K562 (cell line): ENCODE data around the gene LAMA2. TPM values are rescaled to one million over a fixed set of nuclear protein-coding genes. Genes with fewer than 3 reads are reported as not detected.

Experiments
- ATAC-seq: fragments of 200-7000 bp; cut with Tn5 transposase; 3 replicates; pipeline ENCODE4 v1.9.1; 2020; ENCODE audit warnings: moderate library complexity
- BruUV-seq: library from RNA; stranded (reverse); fragments of 400-500 nt; replicated peaks from 2 replicates; lab custom pipeline; 2021; lab: Mats Ljungman, UMichigan
- CTCF ChIA-PET: fragments of 300-600 bp; formaldehyde crosslinking; extraction: SDS; loops from one replicate; lab custom pipeline; 2021; ENCODE audit warnings: low intra/inter-chr PET ratio; lab: Yijun Ruan, JAX
- POLR2A ChIA-PET: fragments of 300-600, 350-650 bp; sonication (Branson Sonifier 250); formaldehyde crosslinking; extraction: SDS; loops from one replicate; lab custom pipeline; 2021; ENCODE audit warnings: antibody characterized with exemption, inconsistent platforms; lab: Yijun Ruan, JAX
- DNase-seq, 4 experiments: peaks; one replicate each; pipeline versions ENCODE4 v3.0.0 to v3.0.0-alpha.2; 2011 to 2018; ENCODE audit warnings: low spot score in 3 of 4, mixed read lengths in 3 of 4; ENCODE audit errors: extremely low read depth in 1 of 4
- FAIRE-seq: peaks from 2 replicates; lab custom pipeline; 2011; peaks lifted over from hg19 to GRCh38; lab: Jason Lieb, UNC
- H2AFZ ChIP-seq: 2 replicates; pipeline ENCODE4 v1.6.0; 2011; ENCODE audit warnings: low read depth, low read length, control low read depth, inconsistent platforms
- H3K27ac ChIP-seq: fragments of 200-600 bp; 3 replicates; pipeline ENCODE4 v1.8.0; 2011; ENCODE audit warnings: low read depth, mild to moderate bottlenecking, control low read depth, inconsistent platforms, low read length, moderate library complexity, mixed read lengths; ENCODE audit errors: extremely low read depth
- H3K27me3 ChIP-seq, 2 experiments: fragments of 300-600 bp in 1 of 2; 2 replicates in 1 of 2; 3 replicates in 1 of 2; pipeline versions ENCODE4 v1.6.0 to v1.8.0; 2011; ENCODE audit warnings: inconsistent platforms in 2 of 2, low read length in 2 of 2, mild to moderate bottlenecking in 1 of 2, mixed read lengths in 1 of 2, moderate library complexity in 1 of 2; ENCODE audit not compliant: control insufficient read depth in 2 of 2, insufficient read depth in 2 of 2
- H3K36me3 ChIP-seq: fragments of 300-600 bp; 3 replicates; pipeline ENCODE4 v1.8.0; 2011; ENCODE audit warnings: mild to moderate bottlenecking, low read length, inconsistent platforms; ENCODE audit not compliant: control insufficient read depth, insufficient read depth
- H3K4me1 ChIP-seq, 2 experiments: fragments of 200-600 bp in 1 of 2; replicated peaks in 1 of 2; 2 replicates in 1 of 2; 3 replicates in 1 of 2; pipeline versions ENCODE4 v1.5.1 to v1.8.0; 2011; ENCODE audit warnings: inconsistent platforms in 2 of 2, low read length in 2 of 2, mild to moderate bottlenecking in 1 of 2, mixed read lengths in 1 of 2, moderate library complexity in 1 of 2; ENCODE audit not compliant: control insufficient read depth in 2 of 2, insufficient read depth in 2 of 2
- H3K4me2 ChIP-seq: 2 replicates; pipeline ENCODE4 v1.6.1; 2011; ENCODE audit warnings: low read length, control low read depth, inconsistent platforms, mixed read lengths; ENCODE audit not compliant: insufficient read depth
- H3K4me3 ChIP-seq: fragments of 200-600 bp; sonication (generic), shearing (Covaris generic); 2 replicates; pipeline ENCODE4 v1.5.1; 2016; ENCODE audit warnings: control low read depth, inconsistent platforms
- H3K79me2 ChIP-seq: fragments of 200-600 bp; 3 replicates; pipeline ENCODE4 v1.8.0; 2011; ENCODE audit warnings: low read length, inconsistent platforms; ENCODE audit not compliant: control insufficient read depth, insufficient read depth
- H3K9ac ChIP-seq, 2 experiments: 2 replicates each; pipeline versions ENCODE4 v1.6.0 to v1.6.1; 2011; ENCODE audit warnings: low read depth in 2 of 2, low read length in 2 of 2, control low read depth in 1 of 2, inconsistent platforms in 1 of 2, mild to moderate bottlenecking in 1 of 2, mixed read lengths in 1 of 2; ENCODE audit not compliant: insufficient read depth in 1 of 2
- H3K9me1 ChIP-seq: one replicate; pipeline ENCODE4 v1.6.0; 2011; ENCODE audit warnings: inconsistent platforms, mild to moderate bottlenecking, low read length, moderate library complexity; ENCODE audit not compliant: control insufficient read depth, insufficient read depth
- H3K9me3 ChIP-seq: replicated peaks from 2 replicates; pipeline ENCODE4 v1.5.1; 2011; ENCODE audit warnings: low read depth, low read length, inconsistent platforms; ENCODE audit not compliant: control insufficient read depth, insufficient read depth
- H4K20me1 ChIP-seq: replicated peaks from 2 replicates; pipeline ENCODE4 v1.6.1; 2011; ENCODE audit warnings: low read length, inconsistent platforms, mixed read lengths; ENCODE audit not compliant: control insufficient read depth, insufficient read depth
- BCOR ChIP-seq: fragments of 450-650 bp; IDR thresholded peaks from 2 replicates; pipeline ENCODE4 v1.6.1; 2016
- CC2D1A ChIP-seq: fragments of 450-650 bp; IDR thresholded peaks from 2 replicates; pipeline ENCODE4 v1.6.1; 2017; ENCODE audit warnings: mild to moderate bottlenecking
- E2F1 ChIP-seq: sonication (generic); formaldehyde crosslinking; IDR thresholded peaks from 2 replicates; pipeline ENCODE4 v1.8.1; 2023; ENCODE audit warnings: mild to moderate bottlenecking, missing genetic modification reagents, moderate library complexity
- ELF2 ChIP-seq: fragments of 250-450 bp; sonication (Bioruptor Pico); IDR thresholded peaks from 2 replicates; pipeline ENCODE4 v1.5.0; 2021; ENCODE audit warnings: mild to moderate bottlenecking
- FOXP1 ChIP-seq: sonication (generic); formaldehyde crosslinking; IDR thresholded peaks from 2 replicates; pipeline ENCODE4 v1.8.0; 2022; ENCODE audit warnings: mild to moderate bottlenecking, missing genetic modification reagents
- HNRNPH1 ChIP-seq: fragments of 200-400 bp; formaldehyde crosslinking; optimal IDR thresholded peaks from 2 replicates; pipeline ENCODE3; 2017; ENCODE audit warnings: low read depth, mild to moderate bottlenecking, low read length, moderate library complexity
- IRF1 ChIP-seq: sonication (generic); formaldehyde crosslinking; IDR thresholded peaks from 2 replicates; pipeline ENCODE4 v1.8.0; 2022; ENCODE audit warnings: missing genetic modification reagents, mild to moderate bottlenecking, borderline replicate concordance
- KDM5B ChIP-seq: fragments of 200-600 bp; sonication (generic); IDR thresholded peaks from 2 replicates; pipeline ENCODE4 v1.6.1; 2012; ENCODE audit warnings: low read depth, mild to moderate bottlenecking, moderate library complexity, low read length, control low read depth, inconsistent platforms; ENCODE audit not compliant: insufficient replicate concordance
- MLLT1 ChIP-seq, 2 experiments: fragments of 450-650 bp; IDR thresholded peaks; 2 replicates each; pipeline ENCODE4 v1.6.1; 2016
- RFX7 ChIP-seq: fragments of 250-450 bp; sonication (Bioruptor Pico); IDR thresholded peaks from 2 replicates; pipeline ENCODE4 v1.5.1; 2021; ENCODE audit warnings: mild to moderate bottlenecking
- SMAD4 ChIP-seq: fragments of 250-450 bp; sonication (Bioruptor Pico); conservative IDR thresholded peaks from 2 replicates; pipeline ENCODE4 v1.8.0; 2021; ENCODE audit warnings: inconsistent platforms, mild to moderate bottlenecking, moderate library complexity
- TGIF2 ChIP-seq: sonication (generic); formaldehyde crosslinking; IDR thresholded peaks from 2 replicates; pipeline ENCODE4 v1.8.1; 2022; ENCODE audit warnings: mild to moderate bottlenecking, missing genetic modification reagents, moderate library complexity
- TRIM24 ChIP-seq, 2 experiments: fragments of 450-650 bp; IDR thresholded peaks; 2 replicates each; pipeline ENCODE4 v1.6.1; 2016
- XRCC5 ChIP-seq: fragments of 200-400 bp; formaldehyde crosslinking; IDR thresholded peaks from 2 replicates; pipeline ENCODE4 v1.6.1; 2017; ENCODE audit warnings: low read depth, mild to moderate bottlenecking, low read length
- ZBTB8A ChIP-seq: fragments of 450-650 bp; IDR thresholded peaks from 2 replicates; pipeline ENCODE4 v1.6.1; 2018; ENCODE audit warnings: mild to moderate bottlenecking, moderate library complexity; ENCODE audit not compliant: partially characterized antibody
- ZNF121 ChIP-seq: sonication (generic); formaldehyde crosslinking; conservative IDR thresholded peaks from 2 replicates; pipeline ENCODE4 v1.8.0; 2022; ENCODE audit warnings: missing genetic modification reagents
- WGBS: fragments of 100-300 bp; shearing (Covaris generic); methylation state at CpG from one replicate; pipeline ENCODE4 v1.1.6; 2016; ENCODE audit warnings: low coverage, mixed read lengths; ENCODE audit not compliant: insufficient coverage; ENCODE audit errors: missing lambda C conversion rate; 5-methylcytosine and 5-hydroxymethylcytosine counted together
- in situ Hi-C: fragments of 300-500 bp; cut with MboI; formaldehyde crosslinking; loops from 4 replicates; pipeline ENCODE4 v1.15.0; 2018; ENCODE audit warnings: inconsistent platforms, mixed read lengths
- intact Hi-C: fragments of 100-400 bp; cut with micrococcal nuclease; formaldehyde crosslinking; loops from 2 replicates; pipeline ENCODE4 v1.14.2; 2022
- polyA plus RNA-seq, 8 experiments: library from polyadenylated mRNA; depleted of rRNA in 4 of 8; stranded (reverse) in 5 of 8; unstranded in 3 of 8; fragments of >200 nt; fragmentation: Nextera tagmentation in 2 of 8; fragmentation: Illumina TruSeq in 1 of 8; extraction: Ambion mirVana in 2 of 8; extraction: Trizol in 1 of 8; gene quantifications; 2 replicates each; pipeline versions ENCODE4 v1.2.1 to v1.2.3, GENCODE V29; 2011 to 2014; ENCODE audit warnings: inconsistent platforms in 1 of 8, missing spikeins in 1 of 8
- total RNA-seq, 7 experiments: library from RNA; depleted of rRNA in 6 of 7; stranded (reverse); fragments of >200 nt in 6 of 7; fragmentation: Illumina TruSeq in 2 of 7; extraction: Trizol in 2 of 7; gene quantifications; 2 replicates each; pipeline versions ENCODE4 v1.2.1 to v1.2.3, GENCODE V29; 2011 to 2021; ENCODE audit warnings: low replicate concordance in 1 of 7
- TF ChIP-seq, protein P1 (sequence below): fragments of 450-650 bp; formaldehyde crosslinking; IDR thresholded peaks from 2 replicates; pipeline ENCODE4 v1.4.0; 2022; ENCODE audit warnings: mild to moderate bottlenecking, moderate library complexity
- TF ChIP-seq, protein P2 (sequence below): fragments of 450-650 bp; formaldehyde crosslinking; IDR thresholded peaks from 2 replicates; pipeline ENCODE4 v1.4.0; 2022; ENCODE audit warnings: missing genetic modification characterization

The LAMA2 gene
- total and polyA plus RNA-seq, 9 of the 15 experiments (the other 6 are each of a cell fraction or from before 2014, with no cell fraction given) = 0.04 to 1.5 (median 0.36) TPM

DNA sequence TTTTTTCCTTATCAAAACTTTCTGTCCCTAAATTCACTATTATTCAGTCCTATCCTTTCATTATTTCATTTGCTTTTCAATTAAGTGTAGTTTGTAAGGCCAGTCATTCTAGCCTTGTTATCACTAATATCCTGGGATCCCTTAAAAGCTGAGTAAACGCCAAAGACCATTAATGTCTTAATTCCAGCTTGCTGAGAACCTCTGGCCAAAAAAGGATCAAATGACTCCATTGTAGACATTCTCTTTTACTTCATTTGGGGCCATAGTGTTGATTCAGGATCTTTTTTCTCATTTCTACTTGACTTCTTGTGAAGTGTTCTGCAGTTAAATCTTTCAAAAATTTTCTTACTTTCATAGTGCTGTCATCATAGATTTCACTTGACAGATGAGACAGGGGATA lies 379.7 kb downstream of the LAMA2 start (continued):
- TF ChIP-seq MLLT1 (IDR thresholded peaks at IDR 0.05) (no peak), BCOR (no peak), FOXP1 (no peak), TRIM24 (IDR thresholded peaks at IDR 0.05) (no peak), ZNF121 (CRISPR knock-in tag) (no peak), IRF1 (CRISPR knock-in tag) (no peak)

GRCh38 chr6:129263176-129263575 lies 380.2 kb downstream of the LAMA2 start:
- Histone ChIP-seq H3K36me3 (no peaks in the 10 kb centered on the region), H3K4me3 (no peak overlapping the region), H3K27ac (no peak overlapping the region), H4K20me1 (no peaks in the 10 kb centered on the region), H3K27me3 (no peaks in the 10 kb centered on the region), H3K9me3 (no peaks in the 10 kb centered on the region), H2AFZ (no peak overlapping the region), H3K9ac (no peak overlapping the region), H3K79me2 (no peaks in the 10 kb centered on the region), H3K4me2 (no peak overlapping the region), H3K9me1 (no peaks in the 10 kb centered on the region), H3K4me1 (no peaks in the 10 kb centered on the region)
- BruUV-seq = no TSS peak
- WGBS = 0% methylated on average over 8 of the region's 8 CpGs
- no peak for FAIRE-seq
- in situ Hi-C loops = no loop called here
- no peak for DNase-seq
- ATAC-seq = no peak
- intact Hi-C loops = no loop called here
- ChIA-PET CTCF (no interaction called here), POLR2A (no interaction called here)
- no peak for TF ChIP-seq ZBTB8A
- TF ChIP-seq SMAD4 (CRISPR knock-in tag) = no peak
- TF ChIP-seq RFX7 (CRISPR knock-in tag) = no peak
- TF ChIP-seq CC2D1A = no peak
- TF ChIP-seq TGIF2 (CRISPR knock-in tag) = no peak
- no peak for TF ChIP-seq XRCC5
- no peak for TF ChIP-seq ELF2 (CRISPR knock-in tag)
- TF ChIP-seq, protein P1, sequence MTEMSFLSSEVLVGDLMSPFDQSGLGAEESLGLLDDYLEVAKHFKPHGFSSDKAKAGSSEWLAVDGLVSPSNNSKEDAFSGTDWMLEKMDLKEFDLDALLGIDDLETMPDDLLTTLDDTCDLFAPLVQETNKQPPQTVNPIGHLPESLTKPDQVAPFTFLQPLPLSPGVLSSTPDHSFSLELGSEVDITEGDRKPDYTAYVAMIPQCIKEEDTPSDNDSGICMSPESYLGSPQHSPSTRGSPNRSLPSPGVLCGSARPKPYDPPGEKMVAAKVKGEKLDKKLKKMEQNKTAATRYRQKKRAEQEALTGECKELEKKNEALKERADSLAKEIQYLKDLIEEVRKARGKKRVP (CRISPR knock-in tag) = no peak
- TF ChIP-seq HNRNPH1 = no peak
- no peak for TF ChIP-seq KDM5B
- no peak for TF ChIP-seq E2F1 (CRISPR knock-in tag)
- TF ChIP-seq, protein P2, sequence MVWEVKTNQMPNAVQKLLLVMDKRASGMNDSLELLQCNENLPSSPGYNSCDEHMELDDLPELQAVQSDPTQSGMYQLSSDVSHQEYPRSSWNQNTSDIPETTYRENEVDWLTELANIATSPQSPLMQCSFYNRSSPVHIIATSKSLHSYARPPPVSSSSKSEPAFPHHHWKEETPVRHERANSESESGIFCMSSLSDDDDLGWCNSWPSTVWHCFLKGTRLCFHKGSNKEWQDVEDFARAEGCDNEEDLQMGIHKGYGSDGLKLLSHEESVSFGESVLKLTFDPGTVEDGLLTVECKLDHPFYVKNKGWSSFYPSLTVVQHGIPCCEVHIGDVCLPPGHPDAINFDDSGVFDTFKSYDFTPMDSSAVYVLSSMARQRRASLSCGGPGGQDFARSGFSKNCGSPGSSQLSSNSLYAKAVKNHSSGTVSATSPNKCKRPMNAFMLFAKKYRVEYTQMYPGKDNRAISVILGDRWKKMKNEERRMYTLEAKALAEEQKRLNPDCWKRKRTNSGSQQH (CRISPR knock-in tag) = no peak
